Ramos (cell line): ENCODE data around the gene ITM2B.
"Not testable (repeated sequence)": the region's sequence is repeated elsewhere in the genome, so short reads cannot be mapped to it uniquely, and the experiment has no call there.

Experiments used
- in situ Hi-C: fragments of 300-500 bp; cut with MboI; formaldehyde crosslinking; loops from one replicate; pipeline ENCODE4 v1.14.3; 2022; ENCODE audit warnings: low sequenced_read_pairs; ENCODE audit not compliant: unreplicated experiment

The ITM2B gene

DNA sequence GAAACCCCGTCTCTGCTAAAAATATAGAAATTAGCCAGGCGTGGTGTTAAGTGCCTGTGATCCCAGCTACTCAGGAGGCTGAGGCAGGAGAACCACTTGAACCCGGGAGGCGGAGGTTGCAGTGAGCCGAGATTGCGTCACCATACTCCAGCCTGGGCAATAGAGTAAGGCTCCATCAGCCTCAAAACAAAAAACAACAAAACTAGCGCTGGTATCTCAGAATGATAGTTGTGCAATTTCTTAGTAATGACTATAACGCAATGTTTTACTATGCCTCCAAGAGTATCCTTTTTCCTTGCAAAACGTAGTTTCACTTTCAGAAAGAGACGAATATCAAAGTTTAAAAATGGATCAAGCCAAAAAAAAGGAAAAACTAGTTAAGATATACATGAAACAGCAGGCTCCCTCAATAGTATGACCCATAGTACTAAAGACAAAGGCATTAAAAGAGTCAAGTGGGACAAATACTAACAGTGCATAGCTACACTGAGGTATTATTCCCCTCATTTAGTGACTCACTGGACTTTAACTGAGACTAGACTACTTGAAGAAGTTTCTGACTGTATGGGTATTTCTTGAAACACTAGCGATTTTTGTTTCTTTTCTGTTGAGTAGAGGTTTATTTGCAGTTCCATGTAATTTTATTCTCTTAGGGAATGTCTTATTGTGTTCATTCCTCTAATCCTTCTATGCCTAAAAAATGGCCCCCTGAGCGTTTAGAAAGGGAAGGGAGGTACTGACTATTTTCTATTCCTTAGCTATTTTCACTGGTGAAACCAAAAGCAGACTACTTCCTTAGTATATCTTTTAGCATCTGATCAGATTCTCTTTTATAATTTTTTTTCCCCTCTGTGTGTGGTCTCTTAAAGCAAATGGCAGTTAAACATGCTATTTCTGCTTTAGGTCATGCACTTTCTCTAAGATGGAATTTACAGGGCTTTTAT is 10.4 kb upstream of the ITM2B start:
- in situ Hi-C loops = no loop called here

DNA sequence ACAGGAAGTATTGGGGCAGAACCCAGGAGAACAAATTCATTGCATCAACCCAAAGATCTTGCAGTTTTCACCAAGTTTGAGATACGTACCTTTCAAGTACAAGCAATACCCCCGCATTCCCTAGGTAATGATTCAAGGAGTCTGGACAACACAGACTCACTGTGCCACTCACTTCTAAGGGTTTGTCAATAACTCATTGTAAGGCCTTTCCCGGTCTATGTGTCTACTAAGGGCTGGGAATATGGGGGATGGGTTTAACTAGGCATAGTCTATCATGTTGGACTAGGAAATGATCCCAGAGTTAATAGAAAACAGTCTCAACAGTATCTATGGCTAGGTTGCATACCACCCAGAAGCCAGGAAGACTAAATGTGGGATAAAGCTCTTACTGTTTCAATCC is 8.3 kb upstream of the ITM2B start:
- in situ Hi-C loops = no loop called here

GRCh38 chr13:48230541-48230940 is 2.5 kb upstream of the ITM2B start:
- in situ Hi-C loops = no loop called here

GRCh38 chr13:48231080-48231479 is 1.9 kb upstream of the ITM2B start:
- in situ Hi-C loops = no loop called here

- in situ Hi-C loops = no loop called here
Measured at GRCh38 chr13:48231933-48232332, 1.1 kb upstream of the ITM2B start.

DNA sequence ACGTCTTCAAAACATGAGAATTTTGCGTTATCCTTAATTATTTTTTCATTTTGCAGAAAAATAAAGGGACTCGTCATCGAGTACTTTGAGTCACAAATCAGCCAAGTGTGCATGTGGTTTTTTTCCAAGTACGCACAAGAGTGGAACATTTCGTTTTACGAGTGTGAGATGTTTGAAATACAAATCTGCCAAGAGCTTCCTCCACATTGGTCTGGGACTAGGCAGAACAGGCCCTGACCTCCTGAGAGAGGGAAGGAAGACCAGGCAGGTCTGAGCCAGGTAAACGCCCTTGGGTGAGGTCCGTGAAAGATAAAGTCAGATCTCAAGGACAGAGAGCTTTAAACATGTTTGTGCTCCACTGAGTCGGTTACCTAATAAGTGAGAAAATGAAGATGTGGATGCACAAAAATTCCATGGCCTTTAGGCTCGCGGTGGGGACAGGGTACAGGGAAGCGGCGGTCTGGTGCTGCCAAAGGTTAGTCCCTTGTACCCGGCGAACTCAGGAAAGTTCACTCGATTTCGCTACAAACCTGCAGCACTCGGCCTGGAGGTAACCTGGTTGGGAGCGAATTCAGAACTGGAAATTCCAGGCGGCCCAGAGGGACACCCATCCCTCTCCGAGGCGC is 473 bp upstream of the ITM2B start:
- in situ Hi-C loops = no loop called here

GRCh38 chr13:48233889-48234488 is 983 bp downstream of the ITM2B start:
- in situ Hi-C loops = no loop called here

GRCh38 chr13:48234566-48235340 is 1.7 kb downstream of the ITM2B start:
- in situ Hi-C loops = no loop called here

DNA sequence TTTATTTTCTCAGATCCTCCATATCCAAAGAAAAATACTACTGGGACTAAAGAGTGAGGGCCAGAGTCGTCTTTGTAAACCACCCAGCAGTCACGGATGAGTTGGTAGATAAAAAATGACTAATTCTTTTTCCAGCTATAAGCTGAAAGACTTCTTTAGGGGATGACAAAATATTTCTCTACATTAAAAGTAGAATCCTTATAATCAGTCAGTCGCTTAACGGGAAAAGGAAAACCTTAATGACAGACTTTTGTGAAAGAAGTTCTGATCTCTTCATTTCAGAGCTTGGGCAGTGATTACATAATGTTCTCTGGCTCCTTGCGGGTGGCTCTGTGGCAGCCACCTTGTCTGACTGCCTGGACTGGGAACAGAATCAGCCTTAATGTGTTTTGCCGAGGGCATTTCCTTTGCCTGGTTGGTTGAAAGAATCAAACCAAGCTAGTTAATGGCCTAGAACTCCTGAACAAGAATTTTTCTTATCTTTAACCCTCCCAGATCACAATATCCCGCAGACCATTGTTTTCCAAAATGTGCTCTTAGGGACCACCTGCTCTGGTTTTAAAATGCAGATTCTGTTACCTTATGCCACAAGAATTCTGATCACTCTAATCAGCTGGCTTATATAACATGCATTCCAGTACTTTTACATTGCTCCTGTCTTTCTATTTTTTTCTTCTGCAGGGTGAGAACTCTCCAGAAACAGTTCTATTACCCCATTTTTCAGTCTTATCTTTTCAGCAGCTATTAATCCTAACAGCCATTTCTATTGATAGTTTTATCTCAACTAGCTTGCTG is 2.5 kb downstream of the ITM2B start:
- in situ Hi-C loops = no loop called here

DNA sequence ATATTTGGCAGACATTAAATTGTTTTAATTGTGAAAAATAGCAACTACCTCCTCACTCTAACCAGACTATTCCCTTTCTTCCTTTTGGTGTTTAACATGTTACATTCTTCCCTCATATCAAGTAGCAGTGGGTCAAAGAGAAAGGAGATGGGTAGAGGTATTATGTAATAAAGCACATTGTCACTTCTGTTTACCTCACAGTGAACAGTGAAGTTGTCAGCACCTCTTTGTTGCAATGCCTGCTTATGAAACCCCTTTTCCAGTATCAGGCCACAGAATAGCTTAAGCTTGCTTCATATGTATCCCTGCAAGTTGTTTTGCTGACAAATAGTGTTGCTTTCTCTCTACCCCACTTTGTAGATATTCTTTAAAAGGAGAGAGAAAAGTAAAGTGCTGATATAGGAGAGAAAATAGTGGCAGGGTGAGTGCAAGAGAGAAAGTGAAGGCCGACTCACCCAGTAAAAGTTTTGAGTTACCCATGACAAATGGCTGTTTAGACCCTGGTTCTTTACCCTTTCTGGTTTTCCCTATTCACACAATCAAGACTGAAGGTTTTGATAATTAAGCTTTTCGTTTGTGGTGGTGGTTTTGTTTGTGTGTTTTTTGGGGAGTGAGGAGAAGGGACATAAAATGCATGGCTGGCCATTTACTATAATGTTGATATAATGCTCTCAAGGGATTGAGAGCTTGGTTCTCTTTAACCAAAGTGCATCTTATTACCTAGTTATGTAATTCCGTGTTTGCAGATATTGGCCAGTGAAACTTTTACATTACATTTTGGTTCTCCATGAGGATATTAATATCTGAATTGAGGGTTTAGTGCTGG is 3.7 kb downstream of the ITM2B start:
- in situ Hi-C loops = no loop called here

DNA sequence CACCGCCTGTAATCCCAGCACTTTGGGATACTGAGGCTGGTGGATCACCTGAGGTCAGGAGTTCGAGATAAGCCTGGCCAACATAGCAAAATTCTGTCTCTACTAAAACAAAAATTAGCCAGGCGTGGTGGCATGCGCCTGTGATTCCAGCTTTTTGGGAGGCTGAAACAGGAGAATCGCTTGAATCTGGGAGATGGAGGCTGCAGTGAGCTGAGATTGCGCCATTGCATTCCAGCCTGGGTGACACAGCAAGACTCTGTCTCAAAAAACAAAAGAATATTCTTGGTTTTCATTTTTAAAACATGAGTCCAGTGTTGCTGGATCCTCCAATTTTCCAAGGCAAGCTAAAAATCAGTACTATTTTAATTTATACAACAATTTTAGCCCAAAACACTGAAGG is 6.4 kb downstream of the ITM2B start:
- in situ Hi-C loops = not testable (repeated sequence)

GRCh38 chr13:48241651-48242050 is 8.6 kb downstream of the ITM2B start:
- in situ Hi-C loops = no loop called here

DNA sequence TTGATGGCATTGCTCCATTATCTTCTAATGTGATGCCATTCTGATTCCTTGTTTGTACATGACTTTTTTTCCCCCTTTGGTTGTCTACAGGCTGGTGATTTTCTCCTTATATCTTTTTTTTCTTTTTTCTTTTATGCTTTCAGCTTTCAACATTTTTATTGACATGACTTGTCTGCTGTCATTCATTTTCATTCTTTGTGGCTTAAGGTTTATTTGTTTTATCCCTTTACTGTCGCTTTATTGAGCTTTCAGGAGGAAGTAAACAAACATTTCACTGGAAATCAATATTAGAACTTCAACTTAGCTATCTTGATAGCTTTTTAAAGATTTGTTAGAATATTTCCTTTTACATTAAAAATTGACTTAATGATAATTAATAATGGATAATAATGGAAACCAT is 9.7 kb downstream of the ITM2B start:
- in situ Hi-C loops = no loop called here

GRCh38 chr13:48244159-48244558 is 11.2 kb downstream of the ITM2B start:
- in situ Hi-C loops = no loop called here

DNA sequence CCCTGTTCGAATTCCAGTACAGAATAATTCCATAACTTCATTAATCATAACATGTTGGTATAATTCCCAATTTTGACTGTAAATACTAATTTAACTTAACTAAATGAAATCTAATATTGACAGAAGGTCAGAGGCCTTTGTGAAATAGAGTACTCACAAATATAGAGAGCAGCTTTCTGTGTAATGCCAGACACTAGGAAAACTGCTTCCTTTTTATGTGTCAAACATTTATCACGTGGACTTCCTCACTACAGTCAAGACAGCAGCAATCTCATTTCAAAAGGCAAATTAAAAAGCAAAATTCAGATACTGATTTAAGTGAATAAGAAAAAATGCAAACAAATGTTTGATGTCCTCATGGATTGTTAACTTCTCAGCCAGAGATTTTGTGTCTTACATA is 13.1 kb downstream of the ITM2B start:
- in situ Hi-C loops = no loop called here

DNA sequence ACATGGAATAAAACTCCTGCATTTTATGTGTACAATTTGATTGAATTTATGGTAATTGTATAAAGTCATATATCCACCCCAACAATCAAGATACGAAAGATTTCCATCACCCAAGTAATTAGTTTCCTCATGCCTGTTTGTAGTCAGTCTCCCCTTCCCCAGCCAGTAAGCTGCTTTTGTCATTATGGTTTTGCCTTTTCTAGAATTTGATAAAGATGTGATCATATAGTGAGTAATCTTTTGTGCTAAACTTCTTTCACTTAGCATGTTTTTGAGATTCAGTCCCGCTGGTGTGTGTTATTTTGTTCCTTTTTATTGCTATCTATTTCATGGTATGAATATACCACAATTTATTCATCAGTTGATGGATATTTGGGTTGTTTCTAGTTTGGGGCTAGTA is 16.0 kb downstream of the ITM2B start:
- in situ Hi-C loops = no loop called here

DNA sequence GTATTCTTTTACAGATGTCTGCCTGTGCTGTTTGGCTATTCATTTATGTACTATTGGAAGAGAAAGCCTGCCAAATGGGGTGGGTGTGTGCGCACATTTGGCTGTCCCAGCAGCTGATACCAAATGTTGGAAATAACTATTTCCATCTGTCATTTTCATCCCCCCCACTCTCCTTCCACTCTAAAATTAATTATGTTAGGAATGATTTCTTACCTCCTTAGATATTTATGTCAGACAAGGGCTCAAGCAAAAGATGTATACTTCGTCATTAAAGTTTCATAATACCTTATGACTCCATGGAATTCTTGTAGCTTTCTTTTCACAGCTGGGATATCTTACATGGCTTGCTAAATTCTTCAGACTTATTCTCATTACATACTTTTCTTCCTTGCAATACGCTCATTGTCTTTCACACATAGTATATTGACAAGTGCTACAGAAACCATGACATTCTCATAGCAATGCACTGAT is 18.6 kb downstream of the ITM2B start:
- in situ Hi-C loops = no loop called here

GRCh38 chr13:48252176-48252575 is 19.2 kb downstream of the ITM2B start:
- in situ Hi-C loops = no loop called here

GRCh38 chr13:48253849-48254248 is 20.8 kb downstream of the ITM2B start:
- in situ Hi-C loops = no loop called here
